Right atrium auricular region (tissue), 2 donors: ENCODE measurements around the gene PSAPL1. TPM values are rescaled to one million over a fixed set of nuclear protein-coding genes. Genes with fewer than 3 reads are reported as not detected.
A peak's percentile ranks its signal among the peaks of the same experiment; 100 is the strongest.

ENCODE experiments used
- DNase-seq: peaks from one replicate; pipeline ENCODE4 v3.0.0-alpha.2; 2019; ENCODE audit warnings: low spot score
- H3K27ac ChIP-seq, 2 donors: fragments of 200-600 bp; sonication (generic); 1 replicate in 1 of 2; 2 replicates in 1 of 2; pipeline ENCODE4 v1.5.1; 2016 to 2019
- H3K27me3 ChIP-seq, 2 donors: fragments of 200-600 bp; sonication (generic); one replicate each; pipeline versions ENCODE4 v1.5.1 to v1.6.0; 2017 to 2019
- H3K36me3 ChIP-seq: fragments of 200-600 bp; sonication (generic); one replicate; pipeline ENCODE4 v1.5.1; 2016
- H3K4me1 ChIP-seq, 2 donors: fragments of 200-600 bp; sonication (generic); one replicate each; pipeline versions ENCODE4 v1.5.1 to v1.6.0; 2017 to 2019
- H3K4me3 ChIP-seq, 2 donors: fragments of 200-600 bp; sonication (generic); 1 replicate in 1 of 2; 2 replicates in 1 of 2; pipeline ENCODE4 v1.5.1; 2017 to 2019; ENCODE audit warnings: mild to moderate bottlenecking in 1 of 2, moderate library complexity in 1 of 2
- H3K9me3 ChIP-seq, 2 donors: fragments of 200-600 bp; sonication (generic); one replicate each; pipeline ENCODE4 v1.5.1; 2019
- CTCF ChIP-seq, 2 donors: fragments of 200-600 bp; sonication (generic); IDR thresholded peaks; one replicate each; pipeline ENCODE4 v1.5.1; 2019; ENCODE audit warnings: antibody characterized with exemption in 2 of 2
- total RNA-seq, 2 donors: library from RNA; depleted of rRNA; stranded (reverse); fragments of >200 nt; gene quantifications; one replicate each; pipeline ENCODE4 v1.1.0, GENCODE V29; 2016

PSAPL1 gene
- total RNA-seq, 2 donors from 2014 or later: 0.12 TPM; not detected in 1

- H3K9me3 ChIP-seq: no peaks in the 10 kb centered on the region
- no peaks in the 10 kb centered on the region for H3K36me3 ChIP-seq
- no peaks in the 10 kb centered on the region for H3K27me3 ChIP-seq
- DNase-seq: no peak
- no peak for TF ChIP-seq CTCF (IDR thresholded peaks at IDR 0.05)
- H3K4me3 ChIP-seq: no peak overlapping the region
- peaks cover 0 to 8% of the 10 kb centered on the region in 2 donors for H3K4me1 ChIP-seq
- H3K27ac ChIP-seq: no peak overlapping the region
These were observed 4.3 kb downstream of the PSAPL1 start for GRCh38 chr4:7430368-7430964.

GRCh38 chr4:7429601-7430078, 5.1 kb downstream of the PSAPL1 start:
- Histone ChIP-seq H3K36me3 (no peaks in the 10 kb centered on the region), H3K9me3 (no peaks in the 10 kb centered on the region), H3K27me3 (no peaks in the 10 kb centered on the region), H3K27ac (no peak overlapping the region), H3K4me1 (peaks cover 0 to 1% of the 10 kb centered on the region in 2 donors), H3K4me3 (no peak overlapping the region)
- TF ChIP-seq CTCF (IDR thresholded peaks at IDR 0.05): no peak
- DNase-seq: no peak

- DNase-seq: peak; percentile 36
These were observed 5.7 kb downstream of the PSAPL1 start for GRCh38 chr4:7429069-7429416.

GRCh38 chr4:7428261-7429068, 6.3 kb downstream of the PSAPL1 start:
- Histone ChIP-seq H3K36me3 (no peaks in the 10 kb centered on the region), H3K4me3 (no peak overlapping the region), H3K27me3 (no peaks in the 10 kb centered on the region), H3K4me1 (no peaks in the 10 kb centered on the region), H3K27ac (no peak overlapping the region), H3K9me3 (no peaks in the 10 kb centered on the region)
- no peak for TF ChIP-seq CTCF (IDR thresholded peaks at IDR 0.05)
- DNase-seq: peak; percentile 38

More at GRCh38 chr4:7429069-7429416, 5.7 kb downstream of the PSAPL1 start:
- H3K9me3 ChIP-seq: no peaks in the 10 kb centered on the region
- no peaks in the 10 kb centered on the region for H3K27me3 ChIP-seq
- no peaks in the 10 kb centered on the region for H3K36me3 ChIP-seq
- TF ChIP-seq CTCF (IDR thresholded peaks at IDR 0.05): no peak
- H3K27ac ChIP-seq: no peak overlapping the region
- no peaks in the 10 kb centered on the region for H3K4me1 ChIP-seq
- no peak overlapping the region for H3K4me3 ChIP-seq

GRCh38 chr4:7427831-7428260, 6.9 kb downstream of the PSAPL1 start:
- Histone ChIP-seq H3K4me1 (no peaks in the 10 kb centered on the region), H3K4me3 (no peak overlapping the region), H3K9me3 (no peaks in the 10 kb centered on the region), H3K36me3 (no peaks in the 10 kb centered on the region), H3K27ac (no peak overlapping the region), H3K27me3 (no peaks in the 10 kb centered on the region)
- DNase-seq: no peak
- no peak for TF ChIP-seq CTCF (IDR thresholded peaks at IDR 0.05)
